HG02610 (cell line): ENCODE data around the gene S100A1.
A peak's percentile ranks its signal among the peaks of the same experiment; 100 is the strongest.
"Not testable (repeated sequence)": the region's sequence is repeated elsewhere in the genome, so short reads cannot be mapped to it uniquely, and the experiment has no call there.

Experiments
- ATAC-seq: cut with Tn5 transposase; IDR thresholded peaks from one replicate; pipeline ENCODE4 v1.9.1; 2021; ENCODE audit warnings: mild to moderate bottlenecking, moderate library complexity; ENCODE audit not compliant: unreplicated experiment

S100A1 gene

DNA sequence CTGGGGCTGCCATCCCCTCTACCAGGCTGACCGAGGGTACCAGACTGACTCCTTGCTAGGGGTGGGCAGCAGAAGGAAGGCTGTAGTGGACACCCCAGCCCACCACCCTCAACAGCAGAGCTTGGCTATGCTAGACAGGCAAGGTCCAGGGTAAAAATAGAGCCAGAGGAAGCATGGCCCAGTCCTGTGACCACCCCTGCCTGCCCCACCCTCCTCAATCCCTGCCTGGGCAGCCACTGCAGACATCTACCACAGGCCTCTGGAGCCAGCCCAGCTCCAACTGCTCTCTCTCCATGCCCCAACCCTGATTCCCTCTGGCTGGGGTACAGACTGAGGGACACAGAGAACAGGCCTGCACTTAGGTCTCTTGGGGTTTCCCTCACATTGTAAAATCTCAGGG is 1.7 kb downstream of the S100A1 start:
- no peak for ATAC-seq

GRCh38 chr1:153630384-153630783 is 2.1 kb downstream of the S100A1 start:
- ATAC-seq = no peak

DNA sequence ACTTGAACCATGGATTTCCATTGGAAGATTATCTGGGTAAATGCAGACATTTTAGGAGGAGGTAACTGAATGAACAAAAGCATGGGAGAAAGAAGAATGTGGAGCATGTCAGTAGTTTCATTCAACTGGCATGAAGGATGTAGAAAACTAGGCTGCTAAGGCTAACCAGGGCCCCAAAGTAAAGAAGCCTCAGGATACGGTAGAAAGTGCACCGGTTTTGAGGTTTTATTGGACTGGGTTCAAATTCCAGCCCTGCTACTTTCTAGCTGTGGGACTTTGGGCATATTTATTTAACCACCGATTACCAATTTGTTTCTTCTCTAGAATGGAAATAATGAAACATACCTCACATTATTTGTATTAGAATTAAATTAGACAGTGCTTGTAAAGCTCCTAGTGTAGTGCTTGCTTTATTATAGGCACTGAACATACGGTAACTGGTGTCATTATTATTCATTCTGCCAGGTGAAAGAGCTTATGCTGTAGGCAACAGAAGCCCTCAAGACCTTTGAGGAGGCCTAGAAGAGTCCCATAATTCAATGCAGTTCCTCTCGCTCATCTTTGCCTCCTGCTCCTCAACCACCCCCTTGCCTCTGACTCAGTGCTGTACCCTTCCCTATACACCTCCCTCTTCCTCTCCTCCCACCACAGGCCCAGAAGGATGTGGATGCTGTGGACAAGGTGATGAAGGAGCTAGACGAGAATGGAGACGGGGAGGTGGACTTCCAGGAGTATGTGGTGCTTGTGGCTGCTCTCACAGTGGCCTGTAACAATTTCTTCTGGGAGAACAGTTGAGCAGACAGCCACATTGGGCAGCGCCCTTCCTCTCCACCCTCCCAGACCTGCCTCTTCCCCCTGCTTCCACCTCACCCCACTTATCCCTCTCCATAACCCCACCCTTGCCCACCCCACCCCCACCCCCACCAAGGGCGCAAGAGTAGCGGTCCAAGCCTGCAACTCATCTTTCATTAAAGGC is 3.1 kb downstream of the S100A1 start:
- no peak for ATAC-seq

DNA sequence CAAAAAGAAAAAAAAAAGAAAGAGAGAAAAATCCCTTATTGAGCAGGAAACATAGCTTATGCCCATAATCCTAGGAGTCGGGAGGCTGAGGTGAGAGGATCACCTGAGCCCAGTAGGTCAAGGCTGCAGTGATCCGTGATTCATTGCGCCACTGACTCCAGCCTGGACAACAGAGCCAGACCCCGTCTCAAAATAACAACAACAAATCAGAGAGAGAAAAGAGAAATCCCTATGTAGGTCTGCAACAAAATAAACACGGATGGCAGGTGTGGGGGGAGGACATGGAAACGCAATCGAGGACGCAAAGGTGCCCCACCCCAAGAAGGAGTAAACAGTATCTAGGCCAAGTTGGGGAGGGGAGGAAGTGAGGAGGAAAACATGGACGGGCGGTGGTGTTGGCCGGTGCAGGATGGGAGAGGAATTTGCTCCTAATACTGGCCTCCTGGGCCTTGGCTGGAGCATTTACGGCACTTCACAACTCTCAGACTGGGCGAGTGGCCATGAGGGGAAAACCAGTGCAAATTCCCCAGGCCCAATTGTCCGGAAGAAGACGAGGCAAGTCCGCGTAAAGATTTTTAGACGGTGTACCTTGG is 5.0 kb downstream of the S100A1 start:
- ATAC-seq = peak; percentile 5

GRCh38 chr1:153633754-153634665 is 5.8 kb downstream of the S100A1 start, which contains the start of gene CHTOP:
TSS of gene CHTOP (plus strand) at chr1:153634066. CDS start at chr1:153636589, 2,523 bp downstream.
- ATAC-seq = peak; percentile 85

GRCh38 chr1:153635872-153636271 is 7.6 kb downstream of the S100A1 start:
- ATAC-seq = no peak

- ATAC-seq = no peak
Observed at GRCh38 chr1:153636312-153636711, 8.1 kb downstream of the S100A1 start.

DNA sequence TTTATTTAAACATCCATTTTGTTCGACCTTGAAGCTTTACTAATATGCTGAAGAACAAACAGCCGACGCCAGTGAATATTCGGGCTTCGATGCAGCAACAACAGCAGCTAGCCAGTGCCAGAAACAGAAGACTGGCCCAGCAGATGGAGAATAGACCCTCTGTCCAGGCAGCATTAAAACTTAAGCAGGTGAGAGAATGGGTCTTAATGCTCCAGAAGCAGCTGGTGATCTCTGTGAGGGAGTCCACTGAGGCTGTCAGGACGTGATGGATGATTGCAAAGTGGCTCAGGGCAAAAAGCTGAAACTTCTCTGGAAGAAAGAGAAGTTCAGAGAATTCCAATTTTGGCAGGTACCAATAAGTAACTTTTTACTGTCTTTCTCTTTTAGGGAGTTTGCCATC is 10.0 kb downstream of the S100A1 start:
- no peak for ATAC-seq

GRCh38 chr1:153639280-153639679 is 11.0 kb downstream of the S100A1 start:
- no peak for ATAC-seq

GRCh38 chr1:153640213-153640612 is 12.0 kb downstream of the S100A1 start:
- ATAC-seq = not testable (repeated sequence)

DNA sequence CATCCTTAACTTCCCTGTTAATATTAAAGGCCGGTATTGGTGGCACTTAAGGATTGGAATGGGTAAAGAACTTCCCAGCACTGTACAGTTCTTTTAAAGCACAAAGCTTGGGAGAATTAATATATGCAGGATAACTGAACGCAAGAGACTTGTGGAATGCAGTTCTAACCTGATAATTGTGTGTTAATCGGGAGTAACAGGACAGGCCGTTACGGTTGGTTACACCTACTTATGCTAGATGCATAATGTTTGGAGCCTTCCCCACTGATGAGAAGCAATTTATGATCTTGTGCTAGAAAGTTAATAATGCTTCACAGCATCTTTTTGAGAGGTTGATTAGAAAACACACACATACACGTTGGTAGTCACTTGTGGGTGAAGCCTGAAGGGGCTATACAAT is 12.6 kb downstream of the S100A1 start:
- ATAC-seq = no peak

GRCh38 chr1:153642161-153642560 is 13.9 kb downstream of the S100A1 start:
- ATAC-seq = no peak

DNA sequence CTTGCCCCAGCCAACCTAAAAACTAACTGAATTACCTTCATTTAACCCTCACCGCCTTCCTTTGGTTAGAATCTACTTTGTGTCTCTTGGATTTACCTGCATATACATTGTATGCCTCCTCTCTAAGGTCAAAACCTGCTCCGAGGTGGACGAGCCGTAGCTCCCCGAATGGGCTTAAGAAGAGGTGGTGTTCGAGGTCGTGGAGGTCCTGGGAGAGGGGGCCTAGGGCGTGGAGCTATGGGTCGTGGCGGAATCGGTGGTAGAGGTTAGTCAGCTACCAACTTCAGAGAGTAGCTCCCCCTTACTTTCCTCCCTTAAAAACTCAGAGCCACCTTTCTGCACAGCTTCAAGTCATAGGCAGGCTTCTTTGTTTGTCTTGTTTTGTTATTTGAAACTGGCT is 14.9 kb downstream of the S100A1 start:
- ATAC-seq = no peak

- ATAC-seq = no peak
Observed at GRCh38 chr1:153643816-153644215, 15.6 kb downstream of the S100A1 start.

- no peak for ATAC-seq
Observed at GRCh38 chr1:153646672-153647345, 18.6 kb downstream of the S100A1 start.

GRCh38 chr1:153647346-153647714 is 19.1 kb downstream of the S100A1 start:
- ATAC-seq = no peak

- ATAC-seq = no peak
Observed at GRCh38 chr1:153648000-153648643, 19.9 kb downstream of the S100A1 start.

GRCh38 chr1:153649137-153649862 is 21.1 kb downstream of the S100A1 start:
- no peak for ATAC-seq

GRCh38 chr1:153649863-153650235 is 21.6 kb downstream of the S100A1 start:
- no peak for ATAC-seq
